Measurements from ENCODE around the gene GSTM4.
"Not testable (repeated sequence)": the region's sequence is repeated elsewhere in the genome, so short reads cannot be mapped to it uniquely, and the experiment has no call there.

The GSTM4 gene

GRCh38 chr1:109639841-109640184, 16.1 kb upstream of the GSTM4 start:
- no peak for DNase-seq

GRCh38 chr1:109640285-109640865, 15.5 kb upstream of the GSTM4 start:
- peak; percentile 53 for DNase-seq

DNA sequence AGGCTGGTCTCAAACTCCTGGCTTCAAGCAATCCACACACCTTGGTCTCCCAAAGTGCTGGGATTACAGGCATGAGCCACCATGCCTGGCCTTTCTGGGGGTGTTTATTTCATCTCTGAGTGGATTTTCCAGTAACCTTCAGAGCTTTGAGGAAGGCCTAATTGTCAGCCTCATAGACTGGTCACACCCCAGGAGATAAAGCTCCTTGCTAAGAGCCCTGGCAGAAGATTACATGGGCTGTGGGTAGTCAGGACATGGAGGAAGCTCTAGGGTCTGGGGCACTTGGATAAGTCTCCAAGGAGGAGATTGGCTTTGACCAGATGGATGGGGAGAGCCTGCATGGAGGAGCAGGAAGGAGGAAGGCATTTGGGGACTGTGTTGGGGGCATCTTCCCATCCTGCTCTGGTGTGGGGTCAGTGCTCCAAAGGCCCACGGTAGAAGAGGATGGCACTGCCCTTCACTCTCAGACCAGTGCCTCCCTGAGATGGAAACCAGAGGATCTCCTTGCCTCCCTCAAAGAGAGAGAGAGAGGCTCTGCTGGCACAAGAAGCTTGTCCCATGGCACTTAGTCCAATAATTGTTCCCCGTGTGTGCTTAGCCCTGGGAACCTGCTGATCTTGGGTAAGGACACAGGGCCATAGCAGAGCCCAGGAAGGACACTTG, 14.7 kb upstream of the GSTM4 start:
- no peak for DNase-seq

- DNase-seq: no peak
These were observed 14.0 kb upstream of the GSTM4 start for GRCh38 chr1:109641861-109642260.

DNA sequence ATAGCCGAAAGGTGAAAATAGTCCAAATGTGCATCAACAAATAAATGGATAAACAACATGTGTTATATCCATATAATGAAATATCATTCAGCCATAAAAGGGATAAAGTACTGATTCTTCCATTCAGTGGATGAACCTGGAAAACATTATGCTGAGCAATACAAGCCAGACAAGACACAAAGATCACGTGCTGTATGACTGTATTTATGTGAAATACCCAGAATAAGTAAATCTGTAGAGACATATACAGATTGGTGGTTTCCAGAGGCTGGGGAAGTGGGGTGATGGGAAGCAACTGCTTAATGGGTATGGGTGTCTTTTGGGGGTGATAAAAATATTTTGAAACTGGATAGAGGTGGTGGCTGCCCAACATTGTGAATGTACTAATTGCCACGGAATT, 13.3 kb upstream of the GSTM4 start:
- no peak for DNase-seq

GRCh38 chr1:109643385-109644230, 12.3 kb upstream of the GSTM4 start:
- DNase-seq: peak; percentile 12

DNA sequence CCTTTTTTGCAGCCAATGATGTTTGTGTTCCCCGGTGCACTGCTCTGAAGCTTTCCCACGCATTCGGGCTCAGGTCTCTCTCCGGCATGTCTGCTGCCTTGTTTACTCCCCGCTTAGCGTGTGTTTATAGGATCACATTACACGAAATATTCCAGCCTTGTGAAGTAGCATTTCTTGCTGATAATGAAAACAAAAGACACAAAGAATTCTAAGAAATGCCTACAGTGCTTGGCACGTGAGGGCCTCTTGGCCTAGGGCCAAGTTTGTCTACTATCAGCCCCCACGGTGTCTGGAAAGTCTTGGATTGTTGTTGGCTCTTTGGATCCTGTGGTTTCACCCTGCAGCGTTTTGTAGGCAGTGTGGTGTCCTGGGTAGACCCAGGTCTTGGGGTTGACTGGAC, 11.2 kb upstream of the GSTM4 start:
- DNase-seq: no peak

DNA sequence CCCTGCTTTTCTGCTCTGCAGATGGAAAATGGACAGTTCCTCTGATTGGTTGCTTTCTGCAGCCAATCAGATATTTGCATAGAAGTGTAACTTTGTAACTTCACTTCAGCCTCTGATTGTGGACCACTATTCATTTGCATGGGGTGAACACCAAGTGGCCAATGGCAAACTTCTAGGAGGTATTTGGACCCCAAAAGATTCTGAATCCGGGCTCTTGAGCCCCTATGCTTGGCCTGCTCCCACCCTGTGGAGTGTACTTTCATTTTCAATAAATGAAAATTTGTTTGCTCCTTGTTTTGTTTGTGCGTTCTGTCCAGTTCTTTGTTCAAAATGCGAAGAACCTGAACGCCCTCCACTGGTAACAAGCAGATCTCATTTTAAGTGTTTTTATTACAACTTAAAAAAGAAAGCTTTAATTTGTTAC, 6.4 kb upstream of the GSTM4 start:
- no peak for DNase-seq

- DNase-seq: no peak
These were observed 5.3 kb upstream of the GSTM4 start for GRCh38 chr1:109650609-109651008.

GRCh38 chr1:109652402-109652801, 3.5 kb upstream of the GSTM4 start:
- DNase-seq: no peak

GRCh38 chr1:109653306-109653705, 2.6 kb upstream of the GSTM4 start:
- DNase-seq: no peak

DNA sequence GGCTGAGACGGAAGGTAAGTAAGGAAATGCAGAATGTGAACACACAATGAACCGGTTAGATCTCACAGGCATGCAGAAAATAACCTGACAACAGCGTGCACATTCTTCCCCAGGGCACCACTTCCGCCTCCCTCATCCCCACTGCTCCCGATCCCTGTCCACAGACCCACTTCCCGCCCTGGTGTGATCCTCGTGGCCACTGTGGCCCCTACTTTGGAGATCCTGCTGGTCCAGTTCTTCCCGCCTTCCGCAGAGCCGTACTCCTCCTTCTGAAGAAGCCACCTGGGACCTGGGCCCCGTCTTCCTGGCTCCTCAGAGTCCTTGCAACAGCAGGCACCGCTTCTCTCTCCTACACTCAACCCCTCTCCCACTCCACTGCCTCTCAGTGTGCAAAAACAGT, 1.4 kb upstream of the GSTM4 start:
- no peak for DNase-seq

DNA sequence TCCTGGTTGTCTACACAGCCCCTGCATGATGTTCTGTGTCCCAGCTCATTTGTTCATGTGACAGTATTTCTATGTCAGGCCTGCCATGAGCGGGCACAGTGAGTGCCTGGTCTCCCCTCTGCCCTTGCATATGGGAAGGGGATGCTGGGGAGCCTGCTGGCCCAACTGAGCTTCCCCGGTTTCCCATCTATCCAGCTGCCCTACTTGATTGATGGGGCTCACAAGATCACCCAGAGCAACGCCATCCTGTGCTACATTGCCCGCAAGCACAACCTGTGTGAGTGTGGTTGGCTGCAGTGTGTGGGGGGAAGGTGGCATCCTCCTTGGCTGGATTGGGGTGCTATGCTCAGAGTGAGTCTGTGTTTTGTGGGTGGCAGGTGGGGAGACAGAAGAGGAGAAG, 1.5 kb downstream of the GSTM4 start:
- no peak for DNase-seq

DNA sequence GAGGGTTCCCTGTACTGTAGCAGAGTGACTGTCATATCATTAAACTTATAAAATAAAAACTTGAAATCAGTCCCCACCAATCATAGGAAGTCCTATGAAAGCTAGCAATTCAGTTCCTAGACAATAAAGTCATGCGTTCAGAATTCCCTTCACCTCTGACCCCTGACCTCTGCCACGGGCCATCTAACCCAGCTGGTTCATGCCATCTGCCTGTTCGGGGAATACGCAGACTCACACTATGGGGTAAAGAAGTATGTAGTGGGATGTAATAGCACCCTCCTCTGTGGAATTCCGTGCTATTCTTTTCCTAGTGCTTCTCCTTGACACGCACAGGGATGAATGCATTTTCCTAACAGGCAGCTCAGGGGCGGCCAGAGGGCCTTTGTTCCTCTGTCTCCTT, 2.1 kb downstream of the GSTM4 start:
- DNase-seq: no peak

- no peak for DNase-seq
These were observed 2.7 kb downstream of the GSTM4 start for GRCh38 chr1:109658533-109659042.

DNA sequence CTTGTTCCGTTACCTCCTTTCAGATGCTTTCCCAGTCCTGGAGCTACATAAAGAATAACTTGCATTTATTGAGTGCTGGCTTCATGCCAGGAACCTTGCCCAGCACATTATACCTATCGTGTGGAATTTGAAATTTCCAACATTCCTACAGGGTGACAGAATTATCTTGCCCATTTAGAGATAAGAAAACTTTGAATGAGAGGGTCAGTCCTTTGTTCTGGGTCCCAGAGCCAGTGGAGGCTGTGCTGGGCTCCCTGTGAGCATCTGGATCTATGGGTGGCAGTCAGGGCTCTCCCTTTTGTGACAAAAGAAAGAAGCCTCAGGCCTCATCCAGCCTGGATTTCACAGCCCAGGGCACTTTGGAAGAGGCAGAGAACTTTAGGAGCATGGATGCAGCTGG, 3.2 kb downstream of the GSTM4 start:
- DNase-seq: no peak

GRCh38 chr1:109659997-109660690, 4.2 kb downstream of the GSTM4 start:
- no peak for DNase-seq

- not testable (repeated sequence) for DNase-seq
These were observed 4.8 kb downstream of the GSTM4 start for GRCh38 chr1:109660691-109661026.

GRCh38 chr1:109661391-109661790, 5.5 kb downstream of the GSTM4 start:
- DNase-seq: no peak

- DNase-seq: no peak
These were observed 8.8 kb downstream of the GSTM4 start for GRCh38 chr1:109664671-109665070.

DNA sequence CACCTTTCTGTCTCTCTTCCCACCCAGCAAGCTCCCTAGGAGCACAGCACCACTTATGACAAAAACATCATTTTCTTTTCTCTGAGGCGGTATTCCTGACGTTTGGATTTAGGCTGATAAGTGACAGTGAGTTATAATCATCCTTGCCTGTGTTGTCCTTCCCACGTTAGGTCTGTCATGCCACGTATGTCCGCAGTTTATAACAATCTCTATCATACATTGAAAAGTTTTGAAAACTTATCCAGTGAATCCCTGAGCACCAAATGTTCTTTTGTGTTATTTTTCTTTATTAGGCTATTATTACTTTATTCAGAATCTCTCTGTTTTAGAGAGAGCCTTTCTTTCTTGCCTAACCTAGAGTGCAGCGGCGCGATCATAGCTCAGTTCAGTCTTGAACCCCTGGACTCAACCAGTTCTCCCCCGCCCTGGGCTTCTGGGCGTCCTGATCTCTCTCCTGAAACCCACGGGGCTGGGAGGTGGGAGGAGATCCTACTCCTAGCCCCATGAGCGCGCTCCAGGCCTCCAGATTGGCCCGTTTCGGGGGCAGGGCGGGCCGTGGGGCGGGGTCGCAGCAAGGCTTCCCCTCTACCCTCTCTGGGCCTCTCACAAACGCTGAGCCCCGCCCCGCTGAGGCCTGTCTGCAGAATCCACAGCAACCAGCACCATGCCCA, 11.7 kb downstream of the GSTM4 start, which contains the start of gene GSTM2:
TSS of gene GSTM2 (plus strand) at position 606 of the 671 bp plus-strand sequence. CDS start at position 665, 59 bp downstream.
- DNase-seq: no peak

GRCh38 chr1:109668123-109668775, 12.3 kb downstream of the GSTM4 start:
- no peak for DNase-seq

Measured in COR-L47 (cell line).